Breast epithelium (tissue), 3 donors: Measurements from ENCODE around the gene ILDR2.

Experiments
- CTCF ChIP-seq, 3 donors: fragments of 450-650 bp; IDR thresholded peaks; one replicate each; pipeline ENCODE4 v1.5.1; 2016 to 2017; ENCODE audit warnings: antibody characterized with exemption in 3 of 3, mild to moderate bottlenecking in 3 of 3, moderate library complexity in 3 of 3
- POLR2A ChIP-seq: fragments of 450-650 bp; IDR thresholded peaks from one replicate; pipeline ENCODE4 v1.6.1; 2016; ENCODE audit warnings: antibody characterized with exemption, mild to moderate bottlenecking, moderate library complexity
- POLR2AphosphoS5 ChIP-seq, 3 donors: sonication (generic); formaldehyde crosslinking; IDR thresholded peaks; one replicate each; pipeline ENCODE4 v1.6.1; 2017; ENCODE audit warnings: antibody characterized with exemption in 3 of 3

- TF ChIP-seq CTCF (IDR thresholded peaks at IDR 0.05) (no peak), POLR2AphosphoS5 (IDR thresholded peaks at IDR 0.05) (no peak), POLR2A (no peak)
These were observed 544 bp downstream of the ILDR2 start for GRCh38 chr1:166974647-166975345.
